ENCODE data around the gene HLA-DQA1.
"Not testable (repeated sequence)": the region's sequence is repeated elsewhere in the genome, so short reads cannot be mapped to it uniquely, and the experiment has no call there.

- TF ChIP-seq POLR2AphosphoS5 (IDR thresholded peaks at IDR 0.05; ENCODE audit: insufficient read depth in 1 of 2, low read depth in 1 of 2); POLR2A (IDR thresholded peaks at IDR 0.05): not testable (repeated sequence)
Measured at GRCh38 chr6:32641785-32642719, 4.8 kb downstream of the HLA-DQA1 start.
